Transverse colon (tissue), 4 donors: ENCODE data around the gene EPHB2. TPM values are rescaled to one million over a fixed set of nuclear protein-coding genes. Genes with fewer than 3 reads are reported as not detected.

Experiments
- DNase-seq: peaks from one replicate; pipeline ENCODE4 v3.0.0-alpha.2; 2019
- H3K27ac ChIP-seq, 4 donors: fragments of 200-600 bp; sonication (generic); 2 replicates each; pipeline ENCODE4 v1.5.1; 2016 to 2018; ENCODE audit warnings: inconsistent platforms in 4 of 4
- H3K27me3 ChIP-seq: fragments of 200-600 bp; sonication (generic); 2 replicates; pipeline ENCODE4 v1.5.1; 2017; ENCODE audit warnings: inconsistent platforms
- H3K36me3 ChIP-seq, 4 donors: fragments of 200-600 bp; sonication (generic); 2 replicates each; pipeline ENCODE4 v1.5.1; 2017 to 2019; ENCODE audit warnings: inconsistent platforms in 4 of 4
- H3K4me1 ChIP-seq, 4 donors: fragments of 200-600 bp; sonication (generic); 2 replicates each; pipeline ENCODE4 v1.5.1; 2017 to 2020; ENCODE audit warnings: inconsistent platforms in 4 of 4
- H3K4me3 ChIP-seq, 4 donors: fragments of 200-600 bp; sonication (generic); 1 replicate in 1 of 4; 2 replicates in 3 of 4; pipeline versions ENCODE4 v1.5.1 to v1.6.1; 2017 to 2019; ENCODE audit warnings: inconsistent platforms in 4 of 4
- H3K9me3 ChIP-seq, 2 donors: fragments of 200-600 bp; sonication (generic); 2 replicates each; pipeline ENCODE4 v1.5.1; 2017 to 2019; ENCODE audit warnings: inconsistent platforms in 2 of 2
- CTCF ChIP-seq, 5 experiments: fragments of 200-600 bp in 3 of 5; fragments of 450-650 bp in 2 of 5; sonication (generic) in 3 of 5; IDR thresholded peaks; 1 replicate in 2 of 5; 2 replicates in 3 of 5; pipeline ENCODE4 v1.5.1; 2016 to 2017; ENCODE audit warnings: antibody characterized with exemption in 5 of 5, inconsistent platforms in 3 of 5, mild to moderate bottlenecking in 2 of 5, moderate library complexity in 1 of 5
- EP300 ChIP-seq: sonication (generic); formaldehyde crosslinking; IDR thresholded peaks from one replicate; pipeline ENCODE4 v1.6.1; 2017; ENCODE audit warnings: antibody characterized with exemption, low read depth
- POLR2A ChIP-seq: fragments of 450-650 bp; IDR thresholded peaks from one replicate; pipeline ENCODE4 v1.6.1; 2016; ENCODE audit warnings: antibody characterized with exemption, mild to moderate bottlenecking, moderate library complexity
- POLR2AphosphoS5 ChIP-seq, 3 donors: sonication (generic); formaldehyde crosslinking; IDR thresholded peaks; one replicate each; pipeline ENCODE4 v1.6.1; 2016; ENCODE audit warnings: antibody characterized with exemption in 3 of 3
- WGBS, 2 donors: methylation state at CpG; one replicate each; pipeline ENCODE4 v1.1.5; 2018; ENCODE audit warnings: low coverage in 1 of 2; 5-methylcytosine and 5-hydroxymethylcytosine counted together
- in situ Hi-C, 4 donors: fragments of 200-750 bp; cut with MboI; loops; one replicate each; pipeline versions ENCODE4 v1.15.0 to v1.15.1; 2017; ENCODE audit warnings: low sequenced_read_pairs in 3 of 4, low pct_ligation_motif_present in 1 of 4, low pct_unique_long_range_greater_than_20kb in 1 of 4
- intact Hi-C: fragments of 100-400 bp; cut with DNase I; formaldehyde crosslinking; loops from one replicate; pipeline ENCODE4 v1.15.1; 2023; ENCODE audit warnings: low total_unique reads
- total RNA-seq, 4 donors: library from RNA; depleted of rRNA; stranded (reverse); fragments of >200 nt; gene quantifications; one replicate each; pipeline ENCODE4 v1.1.0, GENCODE V29; 2016

EPHB2 gene
- total RNA-seq, 4 donors from 2014 or later: 3.0 to 152 (median 27.9) TPM

- H3K4me1 ChIP-seq: no peaks in the 10 kb centered on the region
- WGBS, 2 donors: 80 to 87% methylated on average over 1 to 9 of the region's 9 CpGs
- intact Hi-C loops: no loop called here
These were observed 57.2 kb downstream of the EPHB2 start for GRCh38 chr1:22767852-22768251.

GRCh38 chr1:22769932-22770331, 59.3 kb downstream of the EPHB2 start:
- H3K36me3 ChIP-seq: no peaks in the 10 kb centered on the region
- no peaks in the 10 kb centered on the region for H3K9me3 ChIP-seq
- H3K27ac ChIP-seq: no peak overlapping the region
- H3K4me1 ChIP-seq: peaks cover 6 to 13% (median 12%) of the 10 kb centered on the region in 4 donors
- no peak for DNase-seq
- no peak for TF ChIP-seq EP300
- TF ChIP-seq CTCF (IDR thresholded peaks at IDR 0.05): no peak
- no peak for TF ChIP-seq POLR2A
- no peak for TF ChIP-seq POLR2AphosphoS5 (IDR thresholded peaks at IDR 0.05)
- no peak overlapping the region for H3K4me3 ChIP-seq
- intact Hi-C loops: no loop called here
- WGBS, 2 donors: 86% methylated on average over 6 of the region's 6 CpGs
- in situ Hi-C loops: no loop called here
- no peaks in the 10 kb centered on the region for H3K27me3 ChIP-seq

More at GRCh38 chr1:22767852-22768251, 57.2 kb downstream of the EPHB2 start:
- no peaks in the 10 kb centered on the region for H3K9me3 ChIP-seq
- no peaks in the 10 kb centered on the region for H3K36me3 ChIP-seq
- no peak for DNase-seq
- no peaks in the 10 kb centered on the region for H3K27me3 ChIP-seq
- TF ChIP-seq POLR2A (no peak), CTCF (IDR thresholded peaks at IDR 0.05) (no peak), EP300 (no peak), POLR2AphosphoS5 (IDR thresholded peaks at IDR 0.05) (no peak)
- in situ Hi-C loops: no loop called here
- no peak overlapping the region for H3K4me3 ChIP-seq
- no peak overlapping the region for H3K27ac ChIP-seq

GRCh38 chr1:22772014-22772413, 61.4 kb downstream of the EPHB2 start:
- in situ Hi-C loops: no loop called here

GRCh38 chr1:22773981-22774832, 63.6 kb downstream of the EPHB2 start:
- Histone ChIP-seq H3K36me3 (no peaks in the 10 kb centered on the region), H3K4me1 (peaks cover 6 to 34% (median 13%) of the 10 kb centered on the region in 4 donors), H3K27ac (peak overlapping the region in 2 of 4 donors; percentile 18 to 19), H3K4me3 (no peak overlapping the region), H3K9me3 (no peaks in the 10 kb centered on the region), H3K27me3 (no peaks in the 10 kb centered on the region)
- TF ChIP-seq CTCF (IDR thresholded peaks at IDR 0.05) (no peak), POLR2A (no peak), POLR2AphosphoS5 (IDR thresholded peaks at IDR 0.05) (no peak), EP300 (no peak)
- intact Hi-C loops (no loop called here), in situ Hi-C loops (no loop called here)
- 50% methylated on average over 17 of the region's 17 CpGs; no CpG with 5 or more reads in 1 of the 2 donors for WGBS, 2 donors
- peak; percentile 21 for DNase-seq

More at GRCh38 chr1:22772014-22772413, 61.4 kb downstream of the EPHB2 start:
- Histone ChIP-seq H3K27ac (no peak overlapping the region), H3K4me3 (no peak overlapping the region), H3K9me3 (no peaks in the 10 kb centered on the region), H3K36me3 (no peaks in the 10 kb centered on the region), H3K4me1 (peaks cover 6 to 22% (median 13%) of the 10 kb centered on the region in 4 donors), H3K27me3 (no peaks in the 10 kb centered on the region)
- intact Hi-C loops: no loop called here
- WGBS, 2 donors: 79 to 80% methylated on average over 2 to 13 of the region's 13 CpGs
- TF ChIP-seq CTCF (IDR thresholded peaks at IDR 0.05): no peak
- no peak for TF ChIP-seq POLR2A
- no peak for DNase-seq
